HEK293T (cell line): ENCODE results near the gene DHH.

Experiments used
- ARNT ChIP-seq: fragments of 450-650 bp; IDR thresholded peaks from 2 replicates; pipeline ENCODE4 v1.6.1; 2017; ENCODE audit warnings: mild to moderate bottlenecking
- BHLHE40 ChIP-seq: fragments of 450-650 bp; IDR thresholded peaks from 2 replicates; pipeline ENCODE4 v1.6.1; 2016; ENCODE audit warnings: mild to moderate bottlenecking, moderate library complexity, borderline replicate concordance
- FOXA1 ChIP-seq: fragments of 450-650 bp; IDR thresholded peaks from 2 replicates; pipeline ENCODE4 v1.6.1; 2016; ENCODE audit warnings: mild to moderate bottlenecking
- FOXK2 ChIP-seq: fragments of 450-650 bp; IDR thresholded peaks from 2 replicates; pipeline ENCODE4 v1.6.1; 2016; ENCODE audit warnings: mild to moderate bottlenecking
- FOXM1 ChIP-seq: fragments of 450-650 bp; IDR thresholded peaks from 2 replicates; pipeline ENCODE4 v1.6.1; 2017; ENCODE audit warnings: mild to moderate bottlenecking, borderline replicate concordance
- HDGF ChIP-seq: fragments of 450-650 bp; IDR thresholded peaks from 2 replicates; pipeline ENCODE4 v1.6.1; 2017; ENCODE audit warnings: antibody characterized with exemption, borderline replicate concordance
- SP1 ChIP-seq: fragments of 450-650 bp; IDR thresholded peaks from 2 replicates; pipeline ENCODE4 v1.6.1; 2017
- SUZ12 ChIP-seq: fragments of 450-650 bp; IDR thresholded peaks from 2 replicates; pipeline ENCODE4 v1.6.1; 2016; ENCODE audit warnings: mild to moderate bottlenecking
- TARDBP ChIP-seq: fragments of 450-650 bp; IDR thresholded peaks from 2 replicates; pipeline ENCODE4 v1.6.1; 2016
- ZNF384 ChIP-seq: fragments of 450-650 bp; IDR thresholded peaks from 2 replicates; pipeline ENCODE4 v1.6.1; 2016
- TF ChIP-seq, protein P1 (sequence below): fragments of 450-650 bp; IDR thresholded peaks from 2 replicates; pipeline ENCODE4 v1.6.1; 2016

DNA sequence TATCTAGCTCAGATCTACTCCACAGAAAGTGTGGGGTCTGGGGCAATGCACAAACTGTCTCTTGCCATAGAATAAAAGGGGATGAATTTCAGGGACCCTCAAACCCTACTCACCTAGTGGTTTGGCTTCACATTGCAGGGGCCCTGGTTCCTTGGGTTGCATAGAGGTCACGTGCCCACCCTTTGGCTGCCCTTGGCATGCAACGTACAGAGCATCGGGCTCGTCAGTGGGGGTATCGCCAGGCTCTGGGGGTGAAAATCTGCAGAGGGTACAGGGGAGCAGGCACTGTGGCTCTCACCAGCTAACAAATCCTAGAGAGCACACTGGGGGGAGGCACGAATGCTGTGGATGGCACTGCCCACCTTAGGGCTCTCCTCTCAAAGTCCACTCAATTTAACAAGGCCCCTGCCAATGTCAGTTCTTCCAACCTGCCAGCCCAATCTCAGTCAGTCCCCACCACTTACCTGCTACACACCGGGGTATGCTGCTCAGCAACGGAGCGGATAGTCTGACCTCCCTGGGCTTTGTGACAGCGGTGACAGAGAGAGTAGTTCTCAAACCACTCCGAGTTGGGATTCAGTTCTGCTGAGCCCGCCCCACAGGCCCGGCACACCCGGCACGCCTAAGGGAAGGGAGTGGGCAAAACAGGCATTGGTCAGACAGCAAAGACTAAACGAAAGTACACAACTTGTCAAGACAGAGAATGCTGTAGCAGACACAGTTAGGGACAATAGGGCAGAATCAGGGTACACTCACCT, 42.0 kb downstream of the DHH start:
- TF ChIP-seq HDGF (no peak), FOXK2 (no peak), BHLHE40 (no peak), TARDBP (no peak), ZNF384 (no peak), FOXM1 (no peak), SUZ12 (no peak), ARNT (no peak), FOXA1 (no peak), SP1 (no peak)
- TF ChIP-seq, protein P1, sequence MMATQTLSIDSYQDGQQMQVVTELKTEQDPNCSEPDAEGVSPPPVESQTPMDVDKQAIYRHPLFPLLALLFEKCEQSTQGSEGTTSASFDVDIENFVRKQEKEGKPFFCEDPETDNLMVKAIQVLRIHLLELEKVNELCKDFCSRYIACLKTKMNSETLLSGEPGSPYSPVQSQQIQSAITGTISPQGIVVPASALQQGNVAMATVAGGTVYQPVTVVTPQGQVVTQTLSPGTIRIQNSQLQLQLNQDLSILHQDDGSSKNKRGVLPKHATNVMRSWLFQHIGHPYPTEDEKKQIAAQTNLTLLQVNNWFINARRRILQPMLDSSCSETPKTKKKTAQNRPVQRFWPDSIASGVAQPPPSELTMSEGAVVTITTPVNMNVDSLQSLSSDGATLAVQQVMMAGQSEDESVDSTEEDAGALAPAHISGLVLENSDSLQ, result no peak
